ENCODE measurements around the gene SPO11. TPM values are rescaled to one million over a fixed set of nuclear protein-coding genes. Genes with fewer than 3 reads are reported as not detected.

SPO11 gene
- total and polyA plus RNA-seq, 9 of the 15 experiments (the other 6 are each of a cell fraction or from before 2014, with no cell fraction given) = not detected

DNA sequence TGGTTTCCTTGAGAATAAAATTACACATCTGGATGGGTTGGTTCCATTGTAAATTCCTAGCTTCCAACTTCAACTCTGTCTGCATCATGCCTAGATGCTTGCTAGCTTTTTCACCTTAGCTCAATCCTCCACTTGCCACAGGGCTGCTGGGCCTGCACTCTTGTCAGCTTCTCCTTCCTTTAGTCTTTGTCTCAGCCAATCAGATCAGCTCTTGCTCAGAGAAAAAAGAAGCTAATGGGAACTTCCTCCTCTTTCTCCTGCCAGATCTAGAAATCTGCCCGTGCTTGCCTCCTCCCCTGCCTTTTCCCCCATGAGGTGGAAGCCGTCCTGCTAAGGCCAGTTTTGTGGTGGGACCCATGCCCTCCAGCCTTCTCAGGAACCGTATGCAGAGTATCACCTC is 40.0 kb downstream of the SPO11 start:
- Histone ChIP-seq H3K27ac (ENCODE audit: extremely low read depth, low read depth, low read length) (no peak overlapping the region), H4K20me1 (replicated peaks; ENCODE audit: control insufficient read depth, insufficient read depth, low read length) (no peaks in the 10 kb centered on the region), H3K36me3 (ENCODE audit: control insufficient read depth, insufficient read depth, low read length) (peaks cover 99% of the 10 kb centered on the region), H3K79me2 (ENCODE audit: control insufficient read depth, insufficient read depth, low read length) (no peaks in the 10 kb centered on the region), H3K9me1 (ENCODE audit: control insufficient read depth, insufficient read depth, low read length) (no peaks in the 10 kb centered on the region), H3K4me3 (no peak overlapping the region), H3K9me3 (replicated peaks; ENCODE audit: control insufficient read depth, insufficient read depth, low read depth, low read length) (no peaks in the 10 kb centered on the region), H3K9ac (ENCODE audit: insufficient read depth in 1 of 2, low read depth in 2 of 2, low read length in 2 of 2) (no peak overlapping the region), H3K4me1 (replicated peaks in 1 of 2; ENCODE audit: control insufficient read depth in 2 of 2, insufficient read depth in 2 of 2, low read length in 2 of 2) (peaks cover 0 to 3% of the 10 kb centered on the region in 2 experiments; a peak in 1 of 5 replicates), H3K27me3 (ENCODE audit: control insufficient read depth in 2 of 2, insufficient read depth in 2 of 2, low read length in 2 of 2) (no peaks in the 10 kb centered on the region), H3K4me2 (ENCODE audit: insufficient read depth, low read length) (no peak overlapping the region), H2AFZ (ENCODE audit: low read depth, low read length) (no peak overlapping the region)
- FAIRE-seq (peak; percentile 26), DNase-seq (ENCODE audit: extremely low read depth in 1 of 4, low spot score in 3 of 4) (no peak), ATAC-seq (no peak)
- intact Hi-C loops (cut with micrococcal nuclease) = no loop called here
- no TSS peak for BruUV-seq (replicated peaks)
- ChIA-PET POLR2A (interaction anchor here (0.5 to 0.9 kb wide), 3 partner anchors 9 to 200 kb away, joined by 3 read pairs; no protein-coding TSS in a partner anchor), CTCF (ENCODE audit: low intra/inter-chr PET ratio) (no interaction called here)
- in situ Hi-C loops (cut with MboI) = no loop called here
- 79% methylated on average over 3 of the region's 3 CpGs for WGBS (ENCODE audit: insufficient coverage, low coverage, missing lambda C conversion rate)
- no peak for TF ChIP-seq THAP12 (CRISPR knock-in tag; IDR thresholded peaks at IDR 0.05)
- no peak for TF ChIP-seq L3MBTL2 (IDR thresholded peaks at IDR 0.05)
- TF ChIP-seq ZNF12 (CRISPR knock-in tag; IDR thresholded peaks at IDR 0.05) = no peak
- no peak for TF ChIP-seq FOSL1 (tag; conservative IDR thresholded peaks at IDR 0.05)
- no peak for TF ChIP-seq LCOR (CRISPR knock-in tag; IDR thresholded peaks at IDR 0.05)
- TF ChIP-seq PCBP2 (IDR thresholded peaks at IDR 0.05; ENCODE audit: low read depth, low read length, poor library complexity, severe bottlenecking) = no peak
- no peak for TF ChIP-seq BCOR (IDR thresholded peaks at IDR 0.05)
- no peak for TF ChIP-seq GTF2A2 (tag; IDR thresholded peaks at IDR 0.05)
- no peak for TF ChIP-seq BRD9 (IDR thresholded peaks at IDR 0.05; ENCODE audit: low read depth, partially characterized antibody)
- TF ChIP-seq ILF3 (IDR thresholded peaks at IDR 0.05; ENCODE audit: borderline replicate concordance) = no peak
